ENCODE results near the gene ZNF692.
"Not testable (repeated sequence)": the region's sequence is repeated elsewhere in the genome, so short reads cannot be mapped to it uniquely, and the experiment has no call there.

Gene ZNF692

GRCh38 chr1:248804771-248805681, 53.9 kb downstream of the ZNF692 start:
- DNase-seq: no peak

GRCh38 chr1:248803501-248803900, 55.4 kb downstream of the ZNF692 start:
- not testable (repeated sequence) for DNase-seq

DNA sequence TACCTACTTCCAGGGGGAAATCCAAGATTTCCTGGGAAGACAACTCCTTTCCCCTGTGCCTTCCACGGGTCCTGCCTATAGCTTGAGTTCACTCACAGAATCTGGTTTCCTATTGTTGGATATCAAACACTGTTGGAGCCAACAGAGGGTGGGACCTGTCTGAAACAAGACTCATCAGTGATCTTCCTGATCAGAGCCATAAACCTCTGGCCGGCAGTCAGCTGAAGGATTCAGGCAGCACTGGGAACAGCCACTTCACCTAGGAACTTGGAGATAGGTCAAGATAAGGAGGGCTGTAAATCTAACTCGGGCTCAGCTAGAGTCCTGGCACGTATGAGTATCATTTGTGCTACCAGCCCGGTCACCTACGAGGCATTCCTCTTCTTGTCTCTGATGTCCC, 56.4 kb downstream of the ZNF692 start:
- DNase-seq: no peak

DNA sequence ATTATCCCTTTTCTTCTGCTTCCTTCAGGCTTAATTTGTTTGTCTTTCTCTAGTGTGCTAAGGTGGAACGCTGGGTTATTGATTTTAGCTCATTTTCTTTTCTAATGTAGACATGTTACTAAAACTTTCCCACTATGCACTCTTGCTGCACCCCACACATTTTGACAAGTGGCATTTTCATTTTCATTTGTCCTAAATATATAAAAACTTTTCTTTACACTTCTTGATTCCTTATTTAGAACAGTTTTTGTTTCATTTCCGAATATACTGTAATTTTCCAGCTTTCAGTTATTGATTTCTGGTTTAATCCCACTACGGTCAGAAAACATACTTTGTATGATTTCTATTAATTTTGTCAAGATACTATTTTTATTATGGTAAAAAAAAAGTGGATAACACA, 58.4 kb downstream of the ZNF692 start:
- DNase-seq: no peak
